CD14-positive monocyte (primary cell): ENCODE data around the gene PNPLA7. TPM values are rescaled to one million over a fixed set of nuclear protein-coding genes. Genes with fewer than 3 reads are reported as not detected.
"Not testable (repeated sequence)": the region's sequence is repeated elsewhere in the genome, so short reads cannot be mapped to it uniquely, and the experiment has no call there.

Experiments
- DNase-seq, 3 donors: peaks; one replicate each; pipeline ENCODE4 v3.0.0-alpha.2; 2011 to 2022
- H2AFZ ChIP-seq: 2 replicates; pipeline ENCODE4 v1.6.0; 2012; ENCODE audit warnings: mild to moderate bottlenecking, low read depth, low read length, inconsistent platforms; ENCODE audit not compliant: insufficient read depth, poor library complexity, severe bottlenecking
- H3K27ac ChIP-seq, 2 donors: 1 replicate in 1 of 2; 2 replicates in 1 of 2; pipeline ENCODE4 v1.5.1; 2012 to 2013; ENCODE audit warnings: low read length in 2 of 2, control low read depth in 1 of 2, inconsistent platforms in 1 of 2, low read depth in 1 of 2, mild to moderate bottlenecking in 1 of 2
- H3K27me3 ChIP-seq, 2 donors: one replicate each; pipeline versions ENCODE4 v1.6.0 to v1.6.1; 2011 to 2013; ENCODE audit warnings: low read length in 2 of 2; ENCODE audit not compliant: control insufficient read depth in 2 of 2, insufficient read depth in 2 of 2
- H3K36me3 ChIP-seq, 2 donors: replicated peaks in 1 of 2; 1 replicate in 1 of 2; 2 replicates in 1 of 2; pipeline versions ENCODE4 v1.5.1 to v1.6.1; 2012 to 2013; ENCODE audit warnings: low read length in 2 of 2, control low read depth in 1 of 2, inconsistent platforms in 1 of 2, mild to moderate bottlenecking in 1 of 2; ENCODE audit not compliant: insufficient read depth in 2 of 2, control insufficient read depth in 1 of 2
- H3K4me1 ChIP-seq, 2 donors: 1 replicate in 1 of 2; 2 replicates in 1 of 2; pipeline versions ENCODE4 v1.5.1 to v1.6.1; 2012 to 2013; ENCODE audit warnings: low read length in 2 of 2, control low read depth in 1 of 2, inconsistent platforms in 1 of 2, mild to moderate bottlenecking in 1 of 2, moderate library complexity in 1 of 2; ENCODE audit not compliant: insufficient read depth in 2 of 2, control insufficient read depth in 1 of 2
- H3K4me2 ChIP-seq: replicated peaks from 2 replicates; pipeline ENCODE3; 2012; ENCODE audit warnings: low read length, moderate library complexity, mild to moderate bottlenecking; ENCODE audit not compliant: poor library complexity, severe bottlenecking; ENCODE audit errors: extremely low read depth
- H3K4me3 ChIP-seq, 3 experiments: fragments of 200-600 bp in 1 of 3; sonication (generic) in 1 of 3; replicated peaks in 1 of 3; 1 replicate in 2 of 3; 2 replicates in 1 of 3; pipeline ENCODE4 v1.5.1; 2011 to 2013; ENCODE audit warnings: low read length in 3 of 3, mild to moderate bottlenecking in 3 of 3, control low read depth in 2 of 3, low read depth in 2 of 3, inconsistent platforms in 1 of 3, moderate library complexity in 1 of 3
- H3K79me2 ChIP-seq: 2 replicates; pipeline ENCODE4 v1.6.0; 2012; ENCODE audit warnings: mild to moderate bottlenecking, control low read depth, inconsistent platforms, low read length, moderate library complexity; ENCODE audit not compliant: insufficient read depth
- H3K9ac ChIP-seq: 2 replicates; pipeline ENCODE4 v1.6.0; 2017; ENCODE audit warnings: low read length, mild to moderate bottlenecking; ENCODE audit not compliant: insufficient read depth, poor library complexity, severe bottlenecking
- H3K9me3 ChIP-seq, 2 donors: replicated peaks in 1 of 2; 1 replicate in 1 of 2; 2 replicates in 1 of 2; pipeline versions ENCODE4 v1.5.1 to v1.6.1; 2012 to 2013; ENCODE audit warnings: low read length in 2 of 2, control low read depth in 1 of 2; ENCODE audit not compliant: control insufficient read depth in 1 of 2, insufficient read depth in 1 of 2
- H4K20me1 ChIP-seq: 2 replicates; pipeline ENCODE4 v1.6.0; 2012; ENCODE audit warnings: mild to moderate bottlenecking, low read length, control low read depth, moderate library complexity; ENCODE audit not compliant: insufficient read depth
- H3K27ac Mint-ChIP-seq, 7 donors: one replicate each; pipeline ENCODE4 v1.8.0; 2020; ENCODE audit warnings: mild to moderate bottlenecking in 7 of 7, mixed read lengths in 7 of 7, moderate library complexity in 6 of 7, inconsistent platforms in 2 of 7
- H3K27me3 Mint-ChIP-seq, 3 donors: one replicate each; pipeline ENCODE4 v1.8.0; 2021 to 2022; ENCODE audit warnings: low read depth in 3 of 3, mild to moderate bottlenecking in 3 of 3, mixed read lengths in 3 of 3, moderate library complexity in 3 of 3, inconsistent platforms in 1 of 3
- H3K36me3 Mint-ChIP-seq, 2 donors: one replicate each; pipeline ENCODE4 v1.8.0; 2020; ENCODE audit warnings: mixed read lengths in 2 of 2, inconsistent platforms in 1 of 2, mild to moderate bottlenecking in 1 of 2
- H3K4me1 Mint-ChIP-seq: one replicate; pipeline ENCODE4 v1.8.0; 2020; ENCODE audit warnings: mild to moderate bottlenecking, mixed read lengths
- H3K4me3 Mint-ChIP-seq, 2 donors: one replicate each; pipeline ENCODE4 v1.8.0; 2020; ENCODE audit warnings: mild to moderate bottlenecking in 2 of 2, mixed read lengths in 2 of 2, moderate library complexity in 1 of 2
- H3K9me3 Mint-ChIP-seq, 7 donors: one replicate each; pipeline ENCODE4 v1.8.0; 2020 to 2022; ENCODE audit warnings: mixed read lengths in 7 of 7, mild to moderate bottlenecking in 6 of 7, moderate library complexity in 6 of 7, inconsistent platforms in 2 of 7
- CTCF ChIP-seq: fragments of 200-600 bp; IDR thresholded peaks from one replicate; pipeline ENCODE4 v1.8.0; 2022; ENCODE audit warnings: antibody characterized with exemption, mild to moderate bottlenecking
- WGBS: methylation state at CpG from one replicate; pipeline ENCODE4 v1.1.5; 2013; ENCODE audit warnings: missing lambda C conversion rate; ENCODE audit not compliant: insufficient coverage; 5-methylcytosine and 5-hydroxymethylcytosine counted together
- intact Hi-C, 2 donors: fragments of 100-400 bp; cut with micrococcal nuclease; formaldehyde crosslinking; loops; one replicate each; pipeline versions ENCODE4 v1.15.0 to v1.15.1; 2023
- polyA plus RNA-seq, 3 donors: library from polyadenylated mRNA; depleted of rRNA in 1 of 3; unstranded in 2 of 3; stranded (reverse) in 1 of 3; fragments of 300-500 nt in 2 of 3; fragments of >200 nt in 1 of 3; fragmentation: Illumina TruSeq in 2 of 3; gene quantifications; 1 replicate in 2 of 3; 2 replicates in 1 of 3; pipeline ENCODE4 v1.2.3, GENCODE V29; 2012 to 2021

The PNPLA7 gene
- polyA plus RNA-seq, 3 donors: 0.10 to 1.1 (median 0.14) TPM

- H3K27me3 Mint-ChIP-seq: peaks cover 0 to 1% (median 0%) of the 10 kb centered on the region in 3 donors
- H3K36me3 Mint-ChIP-seq: peaks cover 34 to 61% of the 10 kb centered on the region in 2 donors
- Histone ChIP-seq H3K9me3 (no peaks in the 10 kb centered on the region), H3K79me2 (peaks cover 7% of the 10 kb centered on the region), H3K4me2 (no peak overlapping the region), H3K27me3 (no peaks in the 10 kb centered on the region), H3K4me1 (peaks cover 9 to 17% of the 10 kb centered on the region in 2 donors), H3K4me3 (no peak overlapping the region), H2AFZ (no peak overlapping the region), H4K20me1 (peaks cover 11% of the 10 kb centered on the region), H3K9ac (no peak overlapping the region), H3K27ac (no peak overlapping the region), H3K36me3 (peaks cover 37 to 47% of the 10 kb centered on the region in 2 donors)
- peak overlapping the region in 1 of 7 donors; percentile 18 for H3K27ac Mint-ChIP-seq
- peaks cover 0 to 5% (median 0%) of the 10 kb centered on the region in 7 donors for H3K9me3 Mint-ChIP-seq
- DNase-seq: no peak
- H3K4me3 Mint-ChIP-seq: no peak overlapping the region
- TF ChIP-seq CTCF: no peak
- intact Hi-C loops: loop anchor here in 1 of 2 donors (10.0 kb wide), 1 partner anchor 50 kb away; the partner anchor contains the start of gene ARRDC1
- 89% methylated on average over 9 of the region's 10 CpGs for WGBS
- peaks cover 8% of the 10 kb centered on the region for H3K4me1 Mint-ChIP-seq
Measured at GRCh38 chr9:137555179-137555578, 5.0 kb upstream of the PNPLA7 start.

GRCh38 chr9:137554349-137554748 lies 4.1 kb upstream of the PNPLA7 start:
- H3K79me2 ChIP-seq: peaks cover 7% of the 10 kb centered on the region
- no peak overlapping the region for H2AFZ ChIP-seq
- Mint-ChIP-seq H3K4me3 (no peak overlapping the region), H3K4me1 (peaks cover 13% of the 10 kb centered on the region), H3K27me3 (peaks cover 0 to 1% (median 0%) of the 10 kb centered on the region in 3 donors), H3K27ac (no peak overlapping the region), H3K36me3 (peaks cover 26 to 52% of the 10 kb centered on the region in 2 donors), H3K9me3 (peaks cover 0 to 1% (median 0%) of the 10 kb centered on the region in 7 donors)
- H4K20me1 ChIP-seq: peaks cover 11% of the 10 kb centered on the region
- H3K9me3 ChIP-seq: no peaks in the 10 kb centered on the region
- intact Hi-C loops: loop anchor here in 1 of 2 donors (5.0 to 10.0 kb wide), 2 partner anchors 50 to 352 kb away; partner anchors contain the start of genes ARRDC1 and TPRN
- no peak overlapping the region for H3K9ac ChIP-seq
- H3K36me3 ChIP-seq: peaks cover 32 to 39% of the 10 kb centered on the region in 2 donors
- H3K4me2 ChIP-seq: no peak overlapping the region
- H3K27ac ChIP-seq: no peak overlapping the region
- H3K27me3 ChIP-seq: no peaks in the 10 kb centered on the region
- no peak for TF ChIP-seq CTCF
- H3K4me3 ChIP-seq: no peak overlapping the region
- no CpG with 5 or more reads among the region's 1 CpG for WGBS
- DNase-seq: no peak
- peaks cover 16 to 24% of the 10 kb centered on the region in 2 donors for H3K4me1 ChIP-seq

- not testable (repeated sequence) for H3K27ac Mint-ChIP-seq, H2AFZ ChIP-seq, H3K4me3 ChIP-seq, H3K27me3 Mint-ChIP-seq, H3K79me2 ChIP-seq, H3K4me3 Mint-ChIP-seq, H3K9ac ChIP-seq, H3K9me3 Mint-ChIP-seq, H3K27me3 ChIP-seq, DNase-seq, H3K4me2 ChIP-seq, H3K27ac ChIP-seq, H3K9me3 ChIP-seq
- Histone ChIP-seq H3K4me1 (peaks cover 16 to 24% of the 10 kb centered on the region in 2 donors), H4K20me1 (peaks cover 11% of the 10 kb centered on the region), H3K36me3 (peaks cover 32 to 37% of the 10 kb centered on the region in 2 donors)
- Mint-ChIP-seq H3K4me1 (peaks cover 13% of the 10 kb centered on the region), H3K36me3 (peaks cover 26 to 48% of the 10 kb centered on the region in 2 donors)
- WGBS: 92% methylated on average over 4 of the region's 10 CpGs
- intact Hi-C loops: loop anchor here in 1 of 2 donors (5.0 to 10.0 kb wide), 2 partner anchors 51 to 351 kb away; partner anchors contain the start of genes ARRDC1 and TPRN
Measured at GRCh38 chr9:137553654-137554053, 3.5 kb upstream of the PNPLA7 start.
